ENCODE measurements around the gene TBC1D16.

DNA sequence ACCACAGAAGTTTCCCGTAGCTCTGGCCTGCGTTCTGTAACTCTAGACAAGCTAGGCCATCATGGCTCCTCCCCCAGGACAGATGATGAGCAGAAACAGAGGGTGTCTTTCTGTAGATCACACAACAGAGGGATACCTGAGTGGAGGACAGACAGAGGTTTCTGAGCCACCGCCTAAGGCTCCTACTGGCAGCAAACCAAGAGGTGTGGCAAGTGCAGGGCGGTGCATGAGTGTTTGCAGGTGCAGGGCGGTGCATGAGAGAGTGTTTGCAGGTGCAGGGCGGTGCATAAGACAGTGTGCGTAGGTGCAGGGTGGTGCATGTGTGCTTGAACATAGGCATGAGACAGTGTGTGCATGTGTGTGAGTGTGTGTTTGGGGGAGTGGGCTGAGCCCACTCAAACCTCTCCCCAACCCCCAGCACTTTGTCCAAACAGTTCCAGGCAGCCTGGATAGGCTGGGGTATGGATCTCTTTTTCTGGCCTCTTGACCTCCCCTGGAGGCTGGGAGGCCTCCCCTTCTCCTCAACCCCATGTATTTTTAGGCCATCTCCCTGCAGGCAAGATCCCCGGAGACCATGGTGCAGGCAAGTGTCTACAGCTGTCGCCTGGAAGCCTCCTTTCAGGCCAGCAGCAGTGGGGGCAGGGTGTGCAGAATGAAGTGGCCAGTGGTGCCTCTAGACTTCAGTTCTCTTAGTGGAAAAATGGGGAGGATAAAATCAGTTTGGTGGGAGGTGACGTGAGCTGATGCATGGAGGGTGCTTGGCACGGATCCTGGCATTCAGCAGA, 143.0 kb downstream of the TBC1D16 start:
- TF ChIP-seq, protein P1, sequence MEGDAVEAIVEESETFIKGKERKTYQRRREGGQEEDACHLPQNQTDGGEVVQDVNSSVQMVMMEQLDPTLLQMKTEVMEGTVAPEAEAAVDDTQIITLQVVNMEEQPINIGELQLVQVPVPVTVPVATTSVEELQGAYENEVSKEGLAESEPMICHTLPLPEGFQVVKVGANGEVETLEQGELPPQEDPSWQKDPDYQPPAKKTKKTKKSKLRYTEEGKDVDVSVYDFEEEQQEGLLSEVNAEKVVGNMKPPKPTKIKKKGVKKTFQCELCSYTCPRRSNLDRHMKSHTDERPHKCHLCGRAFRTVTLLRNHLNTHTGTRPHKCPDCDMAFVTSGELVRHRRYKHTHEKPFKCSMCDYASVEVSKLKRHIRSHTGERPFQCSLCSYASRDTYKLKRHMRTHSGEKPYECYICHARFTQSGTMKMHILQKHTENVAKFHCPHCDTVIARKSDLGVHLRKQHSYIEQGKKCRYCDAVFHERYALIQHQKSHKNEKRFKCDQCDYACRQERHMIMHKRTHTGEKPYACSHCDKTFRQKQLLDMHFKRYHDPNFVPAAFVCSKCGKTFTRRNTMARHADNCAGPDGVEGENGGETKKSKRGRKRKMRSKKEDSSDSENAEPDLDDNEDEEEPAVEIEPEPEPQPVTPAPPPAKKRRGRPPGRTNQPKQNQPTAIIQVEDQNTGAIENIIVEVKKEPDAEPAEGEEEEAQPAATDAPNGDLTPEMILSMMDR (IDR thresholded peaks at IDR 0.05; ENCODE audit: borderline replicate concordance, extremely low read depth, low read length, poor library complexity, severe bottlenecking) = no peak
- no peak for TF ChIP-seq EZH2 (IDR thresholded peaks at IDR 0.05; ENCODE audit: borderline replicate concordance, low read depth, low read length, severe bottlenecking)
